A549 treated with DMSO at 1 μM for 4 hours (cell line): Measurements from ENCODE around the gene FAM151A. TPM values are rescaled to one million over a fixed set of nuclear protein-coding genes. Genes with fewer than 3 reads are reported as not detected.

Experiments used
- total RNA-seq: library from RNA; stranded (reverse); fragments of 200-300 nt; extraction: Qiagen RNA extraction; gene quantifications from 5 replicates; pipeline ENCODE4 v1.2.3, GENCODE V29; 2022; ENCODE audit warnings: low read depth

Gene FAM151A
- not detected in 5 replicates for total RNA-seq

GRCh38 chr1:54623216-54624007 is at the start of gene FAM151A:
Gene FAM151A, minus strand, starts transcription at chr1:54623525. Its CDS starts 130 bp downstream, at chr1:54623395.

GRCh38 chr1:54640863-54641836 is 17.8 kb upstream of the FAM151A start, which contains the start of gene MROH7:
Gene MROH7, plus strand, starts transcription at chr1:54641786. Its CDS starts 11,141 bp downstream, at chr1:54652927.

Other genes with a start within 250 kb of the FAM151A start
- 7.8 to 11.4 TPM (median 9.6 TPM) in 5 replicates for gene SSBP3, start 217.1 kb downstream of the FAM151A start, total RNA-seq
- gene ACOT11, start 75.3 kb downstream of the FAM151A start, total RNA-seq: 1.7 to 2.3 TPM (median 2.1 TPM) in 5 replicates
- not detected in 5 replicates for gene MROH7, start 18.3 kb upstream of the FAM151A start, total RNA-seq
- gene TTC4, start 92.3 kb upstream of the FAM151A start, total RNA-seq: 31.3 to 34.1 TPM (median 31.8 TPM) in 5 replicates
- gene PARS2, start 141.0 kb upstream of the FAM151A start, total RNA-seq: 4.0 to 5.3 TPM (median 5.1 TPM) in 5 replicates
- gene TTC22, start 177.8 kb upstream of the FAM151A start, total RNA-seq: not detected in 5 replicates